Subcutaneous abdominal adipose tissue (tissue), 5 donors: Measurements from ENCODE around the gene TSPAN31.

Source experiments
- H3K27ac ChIP-seq: one replicate; pipeline ENCODE4 v1.7.0; 2013; ENCODE audit warnings: low read depth, mild to moderate bottlenecking, inconsistent platforms, low read length, moderate library complexity
- H3K27me3 ChIP-seq, 5 donors: one replicate each; pipeline ENCODE4 v1.7.0; 2013; ENCODE audit warnings: low read length in 5 of 5, inconsistent platforms in 1 of 5; ENCODE audit not compliant: control insufficient read depth in 5 of 5, insufficient read depth in 4 of 5
- H3K36me3 ChIP-seq, 5 donors: one replicate each; pipeline ENCODE4 v1.7.0; 2013; ENCODE audit warnings: low read length in 5 of 5; ENCODE audit not compliant: control insufficient read depth in 5 of 5, insufficient read depth in 5 of 5
- H3K4me1 ChIP-seq, 5 donors: one replicate each; pipeline ENCODE4 v1.7.0; 2013; ENCODE audit warnings: low read length in 5 of 5, mild to moderate bottlenecking in 3 of 5, moderate library complexity in 1 of 5; ENCODE audit not compliant: control insufficient read depth in 5 of 5, insufficient read depth in 5 of 5
- H3K4me3 ChIP-seq, 5 donors: one replicate each; pipeline ENCODE4 v1.7.0; 2013; ENCODE audit warnings: low read length in 5 of 5, low read depth in 1 of 5
- H3K9ac ChIP-seq, 5 donors: one replicate each; pipeline ENCODE4 v1.7.0; 2013; ENCODE audit warnings: low read length in 5 of 5, mild to moderate bottlenecking in 4 of 5, moderate library complexity in 3 of 5
- H3K9me3 ChIP-seq, 5 donors: one replicate each; pipeline ENCODE4 v1.7.0; 2013; ENCODE audit warnings: low read length in 5 of 5; ENCODE audit not compliant: control insufficient read depth in 5 of 5
- donor health status: healthy.
- donor health status: healthy.
- donor health status: healthy.
- donor health status: healthy.
- donor health status: healthy.

TSPAN31 gene

GRCh38 chr12:57765698-57766463 is 21.0 kb downstream of the TSPAN31 start:
- Histone ChIP-seq H3K4me3 (peak overlapping the region in 4 of 5 donors; percentile 22 to 59 (median 44)), H3K27ac (no peak overlapping the region), H3K27me3 (peaks cover 38 to 46% (median 45%) of the 10 kb centered on the region in 5 donors), H3K36me3 (peaks cover 3 to 19% (median 15%) of the 10 kb centered on the region in 5 donors), H3K9me3 (no peaks in the 10 kb centered on the region), H3K4me1 (peaks cover 2 to 30% (median 26%) of the 10 kb centered on the region in 5 donors), H3K9ac (peak overlapping the region in 1 of 5 donors; percentile 18)

DNA sequence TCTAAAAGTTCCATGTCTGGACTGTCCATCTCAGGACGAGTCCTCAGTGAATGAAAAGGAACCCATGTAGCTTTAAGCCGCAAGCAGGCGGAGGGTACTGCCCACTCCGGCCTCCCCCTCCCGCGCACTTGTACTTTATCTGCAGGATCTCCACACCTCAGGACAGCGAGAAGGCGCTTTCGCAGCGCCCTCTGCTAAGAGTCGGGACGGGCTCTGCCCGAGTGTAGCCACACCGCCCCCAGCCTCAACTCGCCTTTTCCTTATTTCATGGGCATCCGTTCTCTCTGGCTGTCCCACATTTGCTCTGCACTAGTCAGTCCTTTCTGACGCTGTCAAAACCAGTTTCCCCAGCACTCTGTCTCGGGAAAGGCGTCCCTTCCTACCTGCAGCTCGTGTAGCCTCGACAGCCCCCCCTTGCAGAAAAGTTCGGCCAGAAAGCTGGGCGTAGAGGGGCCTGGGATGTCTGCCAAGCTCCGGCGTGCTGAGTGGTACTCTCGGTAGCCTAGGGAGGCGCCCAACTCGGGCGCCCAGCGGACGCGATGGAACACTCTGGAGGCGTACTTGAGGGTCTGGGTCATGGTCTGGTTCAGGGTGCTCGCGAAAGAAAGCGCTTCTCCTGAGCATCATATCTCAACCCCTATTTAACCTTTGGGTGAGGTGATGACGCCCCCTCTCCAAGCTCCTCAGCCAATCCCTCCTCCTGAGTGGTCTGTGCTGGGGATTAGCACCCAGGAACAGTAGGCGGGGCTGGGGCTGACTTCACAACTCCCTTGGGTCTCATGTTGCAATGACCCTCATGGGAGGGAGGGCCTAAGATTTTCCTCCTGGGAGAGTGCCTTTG is 21.8 kb downstream of the TSPAN31 start, which contains the start of gene CYP27B1:
Gene CYP27B1, minus strand, starts transcription at position 615 of the 841 bp plus-strand sequence. Its CDS starts 37 bp downstream, at position 578.
- H3K9ac ChIP-seq: no peak within 1 kb of the TSS
- H3K36me3 ChIP-seq: peaks cover 3 to 19% (median 15%) of the 10 kb centered on the region in 5 donors
- peak within 1 kb of the TSS in 4 of 5 donors; percentile 1 to 35 (median 20) for H3K4me3 ChIP-seq
- no peaks in the 10 kb centered on the region for H3K9me3 ChIP-seq
- H3K27me3 ChIP-seq: peaks cover 38 to 46% (median 45%) of the 10 kb centered on the region in 5 donors
- H3K27ac ChIP-seq: no peak within 1 kb of the TSS
- peaks cover 4 to 38% (median 34%) of the 10 kb centered on the region in 5 donors for H3K4me1 ChIP-seq

DNA sequence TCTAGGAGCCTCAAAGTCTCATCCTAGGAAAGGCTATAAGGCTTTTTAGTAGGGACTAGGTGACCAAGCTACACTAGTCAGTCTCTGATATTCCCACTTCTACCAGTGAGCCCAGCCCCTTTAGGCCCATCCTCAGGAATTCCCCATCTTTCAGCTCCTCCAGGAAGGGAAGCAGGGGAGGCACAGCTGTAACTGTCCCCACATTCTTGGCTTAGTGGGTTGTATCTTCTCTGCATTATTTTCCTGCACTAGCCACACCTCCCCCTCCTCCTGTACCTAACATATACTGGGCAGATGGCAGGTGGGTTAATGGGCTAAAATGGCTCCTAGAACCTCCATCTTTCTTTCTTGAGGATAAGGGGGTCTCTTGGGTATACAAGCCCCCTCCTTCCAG is 22.5 kb downstream of the TSPAN31 start:
- peaks cover 38 to 46% (median 45%) of the 10 kb centered on the region in 5 donors for H3K27me3 ChIP-seq
- no peaks in the 10 kb centered on the region for H3K9me3 ChIP-seq
- no peak overlapping the region for H3K9ac ChIP-seq
- H3K27ac ChIP-seq: no peak overlapping the region
- peaks cover 3 to 19% (median 15%) of the 10 kb centered on the region in 5 donors for H3K36me3 ChIP-seq
- H3K4me1 ChIP-seq: peaks cover 4 to 44% (median 38%) of the 10 kb centered on the region in 5 donors
- no peak overlapping the region for H3K4me3 ChIP-seq

DNA sequence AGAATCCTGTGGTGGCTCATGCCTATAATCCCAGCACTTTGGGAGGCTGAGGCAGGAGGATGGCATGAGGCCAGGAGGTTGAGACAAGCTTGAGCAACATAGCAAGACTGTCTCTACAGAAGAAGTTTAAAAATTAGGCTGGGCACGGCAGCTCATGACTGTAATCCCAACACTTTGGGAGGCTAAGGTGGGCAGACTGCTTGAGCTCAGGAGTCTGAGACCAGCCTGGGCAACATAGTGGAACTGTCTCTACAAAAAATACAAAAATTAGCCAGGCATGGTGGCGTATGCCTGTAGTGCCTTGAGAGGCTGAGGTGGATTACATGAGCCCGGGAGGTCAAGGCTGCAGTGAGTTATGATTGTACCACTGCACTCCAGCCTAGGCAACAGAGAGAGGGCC is 23.0 kb downstream of the TSPAN31 start:
- H3K9me3 ChIP-seq: no peaks in the 10 kb centered on the region
- H3K36me3 ChIP-seq: peaks cover 3 to 19% (median 15%) of the 10 kb centered on the region in 5 donors
- no peak overlapping the region for H3K9ac ChIP-seq
- H3K27me3 ChIP-seq: peaks cover 38 to 45% (median 43%) of the 10 kb centered on the region in 5 donors
- peaks cover 4 to 47% (median 44%) of the 10 kb centered on the region in 5 donors for H3K4me1 ChIP-seq
- no peak overlapping the region for H3K4me3 ChIP-seq
- no peak overlapping the region for H3K27ac ChIP-seq

DNA sequence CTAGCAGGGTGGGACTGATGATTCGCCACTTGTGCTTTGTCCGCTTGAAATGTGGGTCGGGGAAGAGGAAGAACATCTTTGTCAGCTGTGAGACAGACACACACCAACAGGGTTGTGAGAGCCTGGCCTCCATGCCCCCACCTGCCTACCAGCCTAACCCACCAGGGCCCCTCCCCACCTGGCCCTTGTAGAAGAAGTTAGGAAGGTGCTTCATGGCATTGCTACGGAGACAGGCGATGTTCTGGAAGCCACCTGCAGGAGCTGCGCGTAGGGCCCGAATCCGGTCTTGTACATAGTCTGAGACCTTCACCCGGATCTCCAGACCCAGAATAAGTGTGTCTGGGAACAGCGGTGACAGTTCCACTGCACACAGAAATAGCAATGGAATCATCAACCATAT is 24.8 kb downstream of the TSPAN31 start:
- no peak overlapping the region for H3K9ac ChIP-seq
- peaks cover 4 to 51% (median 50%) of the 10 kb centered on the region in 5 donors for H3K4me1 ChIP-seq
- H3K27ac ChIP-seq: no peak overlapping the region
- H3K36me3 ChIP-seq: peaks cover 3 to 19% (median 15%) of the 10 kb centered on the region in 5 donors
- no peak overlapping the region for H3K4me3 ChIP-seq
- H3K27me3 ChIP-seq: peaks cover 23 to 33% (median 31%) of the 10 kb centered on the region in 5 donors
- H3K9me3 ChIP-seq: no peaks in the 10 kb centered on the region

DNA sequence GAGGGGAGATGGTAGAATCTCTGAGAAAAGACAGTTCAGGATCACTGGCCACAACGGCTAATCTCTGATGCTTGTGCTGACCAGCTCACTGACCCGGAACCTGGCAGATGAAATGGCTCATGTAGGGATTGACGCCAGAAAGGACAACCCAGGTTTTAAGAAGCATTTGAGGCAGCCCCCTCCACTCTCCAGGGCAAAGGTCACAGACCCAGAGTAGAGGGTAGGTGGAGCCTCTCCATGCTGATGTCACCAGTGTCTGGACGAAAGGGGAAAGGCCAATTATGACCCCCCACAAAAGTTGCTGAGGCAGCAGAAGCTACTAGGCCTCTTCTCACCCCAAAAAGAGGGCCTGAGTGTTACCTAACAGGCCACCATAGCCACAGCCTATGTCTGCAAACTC is 25.9 kb downstream of the TSPAN31 start:
- H3K9me3 ChIP-seq: no peaks in the 10 kb centered on the region
- H3K27me3 ChIP-seq: peaks cover 14 to 22% (median 19%) of the 10 kb centered on the region in 5 donors
- peaks cover 2 to 40% (median 38%) of the 10 kb centered on the region in 5 donors for H3K4me1 ChIP-seq
- peak overlapping the region in 1 of 5 donors; percentile 96 for H3K4me3 ChIP-seq
- no peak overlapping the region for H3K9ac ChIP-seq
- peaks cover 3 to 23% (median 18%) of the 10 kb centered on the region in 5 donors for H3K36me3 ChIP-seq
- no peak overlapping the region for H3K27ac ChIP-seq

- H3K4me3 ChIP-seq: peak overlapping the region; percentile 81 to 97 (median 94)
- H3K36me3 ChIP-seq: peaks cover 3 to 27% (median 18%) of the 10 kb centered on the region in 5 donors
- peak overlapping the region; percentile 56 to 97 (median 88) for H3K9ac ChIP-seq
- H3K27ac ChIP-seq: peak overlapping the region; percentile 97
- peaks cover 2 to 33% (median 32%) of the 10 kb centered on the region in 5 donors for H3K4me1 ChIP-seq
- H3K9me3 ChIP-seq: no peaks in the 10 kb centered on the region
- peaks cover 8 to 16% (median 13%) of the 10 kb centered on the region in 5 donors for H3K27me3 ChIP-seq
Measured at GRCh38 chr12:57771236-57771872, 26.5 kb downstream of the TSPAN31 start.

- peak within 1 kb of the TSS; percentile 90 to 98 (median 96) for H3K4me3 ChIP-seq
- peaks cover 2 to 10% (median 7%) of the 10 kb centered on the region in 5 donors for H3K27me3 ChIP-seq
- peaks cover 2 to 28% (median 26%) of the 10 kb centered on the region in 5 donors for H3K4me1 ChIP-seq
- peak within 1 kb of the TSS; percentile 63 to 97 (median 88) for H3K9ac ChIP-seq
- H3K27ac ChIP-seq: peak within 1 kb of the TSS; percentile 97
- H3K9me3 ChIP-seq: no peaks in the 10 kb centered on the region
- peaks cover 3 to 27% (median 18%) of the 10 kb centered on the region in 5 donors for H3K36me3 ChIP-seq
Measured at GRCh38 chr12:57771873-57772428, 27.1 kb downstream of the TSPAN31 start, which contains the start of gene METTL1. TSS of gene METTL1 (minus strand) at chr12:57772105. CDS start at chr12:57772083, 22 bp downstream.
